CD14-positive monocyte (primary cell): Measurements from ENCODE around the gene PSMF1. TPM values are rescaled to one million over a fixed set of nuclear protein-coding genes. Genes with fewer than 3 reads are reported as not detected.
A peak's percentile ranks its signal among the peaks of the same experiment; 100 is the strongest.

Experiments
- DNase-seq, 3 donors: peaks; one replicate each; pipeline ENCODE4 v3.0.0-alpha.2; 2011 to 2022
- H2AFZ ChIP-seq: 2 replicates; pipeline ENCODE4 v1.6.0; 2012; ENCODE audit warnings: mild to moderate bottlenecking, low read depth, low read length, inconsistent platforms; ENCODE audit not compliant: insufficient read depth, poor library complexity, severe bottlenecking
- H3K27ac ChIP-seq, 2 donors: 1 replicate in 1 of 2; 2 replicates in 1 of 2; pipeline ENCODE4 v1.5.1; 2012 to 2013; ENCODE audit warnings: low read length in 2 of 2, control low read depth in 1 of 2, inconsistent platforms in 1 of 2, low read depth in 1 of 2, mild to moderate bottlenecking in 1 of 2
- H3K27me3 ChIP-seq, 2 donors: one replicate each; pipeline versions ENCODE4 v1.6.0 to v1.6.1; 2011 to 2013; ENCODE audit warnings: low read length in 2 of 2; ENCODE audit not compliant: control insufficient read depth in 2 of 2, insufficient read depth in 2 of 2
- H3K36me3 ChIP-seq, 2 donors: replicated peaks in 1 of 2; 1 replicate in 1 of 2; 2 replicates in 1 of 2; pipeline versions ENCODE4 v1.5.1 to v1.6.1; 2012 to 2013; ENCODE audit warnings: low read length in 2 of 2, control low read depth in 1 of 2, inconsistent platforms in 1 of 2, mild to moderate bottlenecking in 1 of 2; ENCODE audit not compliant: insufficient read depth in 2 of 2, control insufficient read depth in 1 of 2
- H3K4me1 ChIP-seq, 2 donors: 1 replicate in 1 of 2; 2 replicates in 1 of 2; pipeline versions ENCODE4 v1.5.1 to v1.6.1; 2012 to 2013; ENCODE audit warnings: low read length in 2 of 2, control low read depth in 1 of 2, inconsistent platforms in 1 of 2, mild to moderate bottlenecking in 1 of 2, moderate library complexity in 1 of 2; ENCODE audit not compliant: insufficient read depth in 2 of 2, control insufficient read depth in 1 of 2
- H3K4me2 ChIP-seq: replicated peaks from 2 replicates; pipeline ENCODE3; 2012; ENCODE audit warnings: low read length, moderate library complexity, mild to moderate bottlenecking; ENCODE audit not compliant: poor library complexity, severe bottlenecking; ENCODE audit errors: extremely low read depth
- H3K4me3 ChIP-seq, 3 experiments: fragments of 200-600 bp in 1 of 3; sonication (generic) in 1 of 3; replicated peaks in 1 of 3; 1 replicate in 2 of 3; 2 replicates in 1 of 3; pipeline ENCODE4 v1.5.1; 2011 to 2013; ENCODE audit warnings: low read length in 3 of 3, mild to moderate bottlenecking in 3 of 3, control low read depth in 2 of 3, low read depth in 2 of 3, inconsistent platforms in 1 of 3, moderate library complexity in 1 of 3
- H3K79me2 ChIP-seq: 2 replicates; pipeline ENCODE4 v1.6.0; 2012; ENCODE audit warnings: mild to moderate bottlenecking, control low read depth, inconsistent platforms, low read length, moderate library complexity; ENCODE audit not compliant: insufficient read depth
- H3K9ac ChIP-seq: 2 replicates; pipeline ENCODE4 v1.6.0; 2017; ENCODE audit warnings: low read length, mild to moderate bottlenecking; ENCODE audit not compliant: insufficient read depth, poor library complexity, severe bottlenecking
- H3K9me3 ChIP-seq, 2 donors: replicated peaks in 1 of 2; 1 replicate in 1 of 2; 2 replicates in 1 of 2; pipeline versions ENCODE4 v1.5.1 to v1.6.1; 2012 to 2013; ENCODE audit warnings: low read length in 2 of 2, control low read depth in 1 of 2; ENCODE audit not compliant: control insufficient read depth in 1 of 2, insufficient read depth in 1 of 2
- H4K20me1 ChIP-seq: 2 replicates; pipeline ENCODE4 v1.6.0; 2012; ENCODE audit warnings: mild to moderate bottlenecking, low read length, control low read depth, moderate library complexity; ENCODE audit not compliant: insufficient read depth
- H3K27ac Mint-ChIP-seq, 7 donors: one replicate each; pipeline ENCODE4 v1.8.0; 2020; ENCODE audit warnings: mild to moderate bottlenecking in 7 of 7, mixed read lengths in 7 of 7, moderate library complexity in 6 of 7, inconsistent platforms in 2 of 7
- H3K27me3 Mint-ChIP-seq, 3 donors: one replicate each; pipeline ENCODE4 v1.8.0; 2021 to 2022; ENCODE audit warnings: low read depth in 3 of 3, mild to moderate bottlenecking in 3 of 3, mixed read lengths in 3 of 3, moderate library complexity in 3 of 3, inconsistent platforms in 1 of 3
- H3K36me3 Mint-ChIP-seq, 2 donors: one replicate each; pipeline ENCODE4 v1.8.0; 2020; ENCODE audit warnings: mixed read lengths in 2 of 2, inconsistent platforms in 1 of 2, mild to moderate bottlenecking in 1 of 2
- H3K4me1 Mint-ChIP-seq: one replicate; pipeline ENCODE4 v1.8.0; 2020; ENCODE audit warnings: mild to moderate bottlenecking, mixed read lengths
- H3K4me3 Mint-ChIP-seq, 2 donors: one replicate each; pipeline ENCODE4 v1.8.0; 2020; ENCODE audit warnings: mild to moderate bottlenecking in 2 of 2, mixed read lengths in 2 of 2, moderate library complexity in 1 of 2
- H3K9me3 Mint-ChIP-seq, 7 donors: one replicate each; pipeline ENCODE4 v1.8.0; 2020 to 2022; ENCODE audit warnings: mixed read lengths in 7 of 7, mild to moderate bottlenecking in 6 of 7, moderate library complexity in 6 of 7, inconsistent platforms in 2 of 7
- CTCF ChIP-seq: fragments of 200-600 bp; IDR thresholded peaks from one replicate; pipeline ENCODE4 v1.8.0; 2022; ENCODE audit warnings: antibody characterized with exemption, mild to moderate bottlenecking
- WGBS: methylation state at CpG from one replicate; pipeline ENCODE4 v1.1.5; 2013; ENCODE audit warnings: missing lambda C conversion rate; ENCODE audit not compliant: insufficient coverage; 5-methylcytosine and 5-hydroxymethylcytosine counted together
- intact Hi-C, 2 donors: fragments of 100-400 bp; cut with micrococcal nuclease; formaldehyde crosslinking; loops; one replicate each; pipeline versions ENCODE4 v1.15.0 to v1.15.1; 2023
- polyA plus RNA-seq, 3 donors: library from polyadenylated mRNA; depleted of rRNA in 1 of 3; unstranded in 2 of 3; stranded (reverse) in 1 of 3; fragments of 300-500 nt in 2 of 3; fragments of >200 nt in 1 of 3; fragmentation: Illumina TruSeq in 2 of 3; gene quantifications; 1 replicate in 2 of 3; 2 replicates in 1 of 3; pipeline ENCODE4 v1.2.3, GENCODE V29; 2012 to 2021

Gene PSMF1
- polyA plus RNA-seq, 3 donors, result 103 to 349 (median 138) TPM

GRCh38 chr20:1155342-1155741, 36.9 kb downstream of the PSMF1 start:
- no peaks in the 10 kb centered on the region for H3K9me3 ChIP-seq
- intact Hi-C loops, result no loop called here
- Mint-ChIP-seq H3K9me3 (peaks cover 0 to 3% (median 2%) of the 10 kb centered on the region in 7 donors), H3K27ac (no peak overlapping the region), H3K36me3 (peaks cover 68 to 75% of the 10 kb centered on the region in 2 donors), H3K4me3 (no peak overlapping the region), H3K27me3 (peaks cover 0 to 2% (median 0%) of the 10 kb centered on the region in 3 donors), H3K4me1 (no peaks in the 10 kb centered on the region)
- no peak overlapping the region for H3K4me2 ChIP-seq
- peaks cover 45% of the 10 kb centered on the region for H4K20me1 ChIP-seq
- H3K4me1 ChIP-seq, result no peaks in the 10 kb centered on the region
- 76% methylated on average over 3 of the region's 3 CpGs for WGBS
- DNase-seq, result no peak
- peaks cover 49 to 78% of the 10 kb centered on the region in 2 donors for H3K36me3 ChIP-seq
- no peak overlapping the region for H3K4me3 ChIP-seq
- H3K79me2 ChIP-seq, result no peaks in the 10 kb centered on the region
- H3K9ac ChIP-seq, result no peak overlapping the region
- no peak overlapping the region for H2AFZ ChIP-seq
- H3K27ac ChIP-seq, result no peak overlapping the region
- no peaks in the 10 kb centered on the region for H3K27me3 ChIP-seq
- no peak for TF ChIP-seq CTCF

GRCh38 chr20:1160496-1160895, 42.1 kb downstream of the PSMF1 start:
- peaks cover 0 to 3% (median 0%) of the 10 kb centered on the region in 7 donors for H3K9me3 Mint-ChIP-seq
- intact Hi-C loops, result no loop called here
- no peak overlapping the region for H3K9ac ChIP-seq
- no peaks in the 10 kb centered on the region for H3K4me1 ChIP-seq
- no peaks in the 10 kb centered on the region for H3K79me2 ChIP-seq
- peaks cover 34% of the 10 kb centered on the region for H4K20me1 ChIP-seq
- peak overlapping the region in 1 of 7 donors; percentile 52 for H3K27ac Mint-ChIP-seq
- no peak overlapping the region for H3K4me3 Mint-ChIP-seq
- peaks cover 70 to 78% of the 10 kb centered on the region in 2 donors for H3K36me3 Mint-ChIP-seq
- no peak overlapping the region for H3K4me3 ChIP-seq
- peaks cover 7% of the 10 kb centered on the region for H3K4me1 Mint-ChIP-seq
- no peak for DNase-seq
- peaks cover 65 to 81% of the 10 kb centered on the region in 2 donors for H3K36me3 ChIP-seq
- no peak overlapping the region for H3K4me2 ChIP-seq
- no peaks in the 10 kb centered on the region for H3K27me3 ChIP-seq
- no peak overlapping the region for H3K27ac ChIP-seq
- no peaks in the 10 kb centered on the region for H3K9me3 ChIP-seq
- TF ChIP-seq CTCF, result no peak
- H2AFZ ChIP-seq, result no peak overlapping the region
- 98% methylated on average over 8 of the region's 10 CpGs for WGBS
- H3K27me3 Mint-ChIP-seq, result peaks cover 0 to 3% (median 0%) of the 10 kb centered on the region in 3 donors
